Thyroid gland (tissue), 4 donors: ENCODE data around the gene SLC37A2.

Experiments used
- CTCF ChIP-seq, 6 experiments: fragments of 200-600 bp in 3 of 6; fragments of 450-650 bp in 3 of 6; sonication (generic) in 3 of 6; IDR thresholded peaks; one replicate each; pipeline ENCODE4 v1.5.1; 2016 to 2019; ENCODE audit warnings: antibody characterized with exemption in 6 of 6, mild to moderate bottlenecking in 2 of 6, inconsistent platforms in 1 of 6, moderate library complexity in 1 of 6
- POLR2A ChIP-seq, 2 donors: fragments of 450-650 bp; IDR thresholded peaks; one replicate each; pipeline ENCODE4 v1.6.1; 2017; ENCODE audit warnings: antibody characterized with exemption in 2 of 2, mild to moderate bottlenecking in 2 of 2, moderate library complexity in 1 of 2

GRCh38 chr11:125081098-125081798 is 18.1 kb downstream of the SLC37A2 start:
- TF ChIP-seq CTCF (IDR thresholded peaks at IDR 0.05) (no peak), POLR2A (IDR thresholded peaks at IDR 0.05) (no peak)
